Hematopoietic multipotent progenitor cell (in vitro differentiated cells): Measurements from ENCODE around the gene ATOH7. TPM values are rescaled to one million over a fixed set of nuclear protein-coding genes. Genes with fewer than 3 reads are reported as not detected.
"Not testable (repeated sequence)": the region's sequence is repeated elsewhere in the genome, so short reads cannot be mapped to it uniquely, and the experiment has no call there.

ENCODE experiments used
- DNase-seq, 3 donors: peaks; one replicate each; pipeline ENCODE4 v3.0.0-alpha.2; 2011 to 2015; ENCODE audit warnings: low read depth in 2 of 3, low spot score in 2 of 3
- total RNA-seq: library from RNA; depleted of rRNA; stranded (reverse); fragments of >200 nt; gene quantifications from one replicate; pipeline ENCODE4 v1.2.3, GENCODE V29; 2012

Gene ATOH7
- 0.27 TPM for total RNA-seq

GRCh38 chr10:68231817-68232251, at the start of gene ATOH7:
Gene ATOH7, minus strand, starts transcription at chr10:68232113. Its CDS starts 436 bp downstream, at chr10:68231677.
- DNase-seq = no peak

- no peak for DNase-seq
Observed at GRCh38 chr10:68280758-68281157, 48.8 kb upstream of the ATOH7 start.

- DNase-seq = not testable (repeated sequence)
Observed at GRCh38 chr10:68278906-68279753, 47.2 kb upstream of the ATOH7 start.

- not testable (repeated sequence) for DNase-seq
Observed at GRCh38 chr10:68277814-68278213, 45.9 kb upstream of the ATOH7 start.

DNA sequence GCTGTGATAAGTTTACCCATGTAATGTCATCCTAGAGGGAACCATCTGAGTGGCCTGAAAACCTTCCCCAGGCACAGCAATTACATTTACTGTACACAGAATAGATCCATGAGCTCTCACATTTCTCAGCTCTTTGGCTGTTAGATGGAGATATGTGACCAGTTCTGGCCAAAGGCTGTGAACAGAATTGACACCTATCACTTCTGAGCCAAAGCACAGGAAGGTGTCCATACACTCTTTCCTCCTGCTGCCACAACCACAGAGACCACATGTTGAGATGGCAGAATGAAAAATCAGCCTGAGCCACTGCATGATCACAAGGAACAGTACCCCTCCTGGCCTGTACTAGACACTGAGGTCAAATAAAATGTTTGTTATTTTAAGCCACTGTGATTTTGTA, 44.3 kb upstream of the ATOH7 start:
- DNase-seq = no peak

GRCh38 chr10:68275600-68276126, 43.8 kb upstream of the ATOH7 start:
- DNase-seq = no peak

GRCh38 chr10:68272833-68273232, 40.9 kb upstream of the ATOH7 start:
- no peak for DNase-seq

- DNase-seq = no peak
Observed at GRCh38 chr10:68271196-68271882, 39.4 kb upstream of the ATOH7 start.

- no peak for DNase-seq
Observed at GRCh38 chr10:68269562-68270290, 37.8 kb upstream of the ATOH7 start.

- DNase-seq = no peak
Observed at GRCh38 chr10:68261132-68261856, 29.4 kb upstream of the ATOH7 start.

DNA sequence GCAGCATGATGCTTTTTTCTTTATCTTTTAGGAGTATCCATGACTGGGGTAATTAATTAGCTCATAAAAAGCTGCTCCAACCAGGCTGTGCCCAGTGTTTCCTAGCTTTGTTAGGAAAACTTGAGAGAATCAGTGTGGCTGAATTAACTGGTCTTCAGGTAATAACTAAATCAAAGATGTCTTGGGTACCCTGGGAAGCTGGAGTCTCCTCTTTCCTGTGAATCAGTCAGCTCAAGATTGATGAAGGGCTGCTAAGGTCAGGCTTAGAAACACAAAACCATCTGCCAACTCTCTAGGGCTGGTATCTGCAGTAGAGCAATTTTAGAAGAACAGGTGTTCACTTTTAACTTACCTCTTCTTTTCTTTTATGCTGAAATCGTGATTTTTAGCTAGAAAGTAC, 21.4 kb upstream of the ATOH7 start:
- DNase-seq = no peak

DNA sequence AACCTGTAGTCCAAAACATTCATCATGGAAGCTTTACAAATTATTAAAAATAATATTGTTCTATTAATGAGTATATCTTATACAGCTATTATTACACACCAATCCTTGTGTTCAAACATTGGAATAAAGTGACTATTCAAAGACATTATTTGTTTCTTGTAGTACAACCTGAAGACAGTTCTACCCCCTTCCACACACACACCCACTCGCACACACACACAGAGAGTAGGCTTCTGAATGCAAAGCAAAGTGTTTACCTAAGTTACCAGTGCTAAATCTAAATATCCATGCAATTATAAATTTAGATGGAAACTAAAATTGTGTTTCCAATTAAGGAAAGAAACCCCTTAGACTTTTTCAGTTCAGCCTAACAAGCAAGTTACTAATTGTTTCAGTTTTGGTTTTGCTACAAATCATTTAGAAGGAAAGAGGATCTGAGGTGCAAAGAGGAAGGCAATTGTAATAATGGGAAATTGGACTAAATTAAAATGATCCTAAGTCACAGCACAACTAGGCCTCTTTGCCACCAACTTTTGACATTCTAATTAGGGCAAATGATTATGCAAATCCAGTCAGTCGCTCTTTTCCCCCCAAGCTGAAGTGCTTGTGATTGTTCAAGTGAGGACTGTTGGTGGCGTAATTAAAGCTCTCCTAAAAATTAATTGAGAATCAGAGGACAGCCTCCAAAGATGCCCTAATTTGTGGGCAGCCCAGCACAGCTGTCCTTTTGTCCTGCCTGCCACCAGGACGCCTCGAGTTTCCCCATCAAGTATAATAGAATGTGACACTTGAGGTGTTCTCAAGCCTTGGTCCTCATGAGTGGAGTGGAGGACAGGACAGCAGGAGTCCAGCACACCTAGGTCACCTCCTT, 19.9 kb upstream of the ATOH7 start:
- no peak for DNase-seq

GRCh38 chr10:68251151-68251550, 19.2 kb upstream of the ATOH7 start:
- no peak for DNase-seq

- no peak for DNase-seq
Observed at GRCh38 chr10:68249297-68249696, 17.4 kb upstream of the ATOH7 start.

DNA sequence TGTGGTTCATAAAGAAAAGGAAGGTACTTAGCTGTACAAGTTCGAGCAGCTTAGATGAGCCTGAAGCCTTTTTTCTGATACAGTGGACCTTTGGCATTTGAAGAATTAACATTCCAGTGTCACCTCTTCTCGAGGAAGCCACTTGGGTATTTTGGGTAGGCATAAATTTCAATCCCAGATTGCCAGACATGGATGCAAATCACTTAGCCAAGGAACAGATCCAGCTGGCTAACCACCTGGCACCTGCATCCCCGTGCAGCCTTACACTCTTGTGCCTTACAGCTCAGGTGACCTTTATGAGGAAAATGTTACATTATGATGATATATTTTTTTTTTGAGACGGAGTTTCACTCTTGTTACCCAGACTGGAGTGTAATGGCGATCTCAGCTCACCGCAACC, 16.0 kb upstream of the ATOH7 start:
- DNase-seq = no peak

DNA sequence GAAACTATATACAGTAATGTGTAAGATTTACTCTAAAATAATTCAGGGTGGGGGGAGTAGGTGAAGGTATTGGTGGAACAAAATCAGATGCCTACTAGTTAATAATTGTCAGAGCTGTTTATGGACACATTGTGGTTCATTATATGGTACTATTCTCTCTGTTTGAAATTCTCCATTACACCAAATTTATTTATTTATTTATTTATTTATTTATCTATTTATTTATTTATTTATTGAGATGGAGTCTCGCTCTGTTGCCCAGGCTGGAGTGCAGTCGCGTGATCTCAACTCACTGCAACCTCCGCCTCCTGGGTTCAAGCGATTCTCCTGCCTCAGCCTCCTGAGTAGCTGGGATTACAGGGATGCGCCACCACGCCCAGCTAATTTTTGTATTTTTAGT, 14.5 kb upstream of the ATOH7 start:
- not testable (repeated sequence) for DNase-seq

GRCh38 chr10:68242051-68242450, 10.1 kb upstream of the ATOH7 start:
- no peak for DNase-seq

- DNase-seq = no peak
Observed at GRCh38 chr10:68239596-68240150, 7.8 kb upstream of the ATOH7 start.

DNA sequence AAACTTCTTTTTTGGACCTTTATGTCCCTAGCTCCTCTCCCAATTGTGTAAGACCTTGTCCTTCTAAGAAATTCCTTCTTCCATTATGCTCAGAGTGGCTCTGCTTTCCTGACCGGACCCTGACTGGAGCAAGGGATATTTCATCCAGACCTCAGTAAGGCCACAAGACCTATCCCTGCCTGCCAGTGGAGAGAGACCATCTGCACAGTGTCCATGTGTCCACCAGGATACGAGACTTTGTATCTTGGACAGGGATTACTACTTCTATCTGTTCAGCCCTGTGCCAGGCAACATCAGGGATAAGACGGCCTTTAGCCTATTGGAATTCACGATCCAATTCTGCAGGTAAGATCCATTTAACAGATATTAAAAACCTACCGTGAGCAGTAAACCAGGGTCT, 7.2 kb upstream of the ATOH7 start:
- DNase-seq = no peak
